ENCODE data around the gene TRIP4. TPM values are rescaled to one million over a fixed set of nuclear protein-coding genes. Genes with fewer than 3 reads are reported as not detected.
A peak's percentile ranks its signal among the peaks of the same experiment; 100 is the strongest.

TRIP4 gene
- total RNA-seq, 1 experiment from 2014 or later, result 18.3 TPM

DNA sequence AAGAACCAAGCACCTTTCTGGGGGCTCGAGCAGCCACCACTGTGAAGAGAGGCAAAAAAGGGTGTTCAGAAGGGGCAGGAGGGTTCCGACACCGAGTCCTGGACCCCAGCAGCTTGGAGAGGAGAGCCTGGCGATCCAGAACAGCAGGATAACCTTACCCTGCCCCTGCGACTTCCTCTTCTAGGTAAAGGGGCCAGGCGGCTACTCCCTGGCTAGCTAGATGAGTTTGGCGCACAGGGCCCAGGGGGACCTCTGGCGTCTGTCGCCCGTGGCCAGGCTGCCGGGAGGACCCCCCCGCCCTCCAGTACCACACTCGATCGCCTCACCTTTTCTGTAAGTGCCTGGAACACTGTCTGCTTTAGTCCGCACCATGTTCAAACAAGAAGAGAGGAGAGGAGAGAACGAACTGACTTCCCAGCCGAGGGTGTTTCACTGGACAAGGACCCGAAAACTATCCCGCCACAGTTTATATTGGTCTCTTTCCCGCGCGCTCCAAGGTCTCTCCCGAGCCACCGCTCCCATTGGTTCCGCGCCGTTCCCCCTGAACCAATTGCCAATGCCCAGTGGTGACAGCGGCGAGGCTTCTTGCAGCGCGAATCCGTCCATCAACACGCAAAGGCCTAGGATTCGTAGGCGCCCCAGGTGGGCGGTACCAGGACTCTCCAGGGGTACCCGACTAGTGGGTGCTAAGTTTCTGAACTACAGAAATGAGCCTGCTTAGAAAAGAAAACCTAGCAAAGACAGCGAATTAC is 6.5 kb upstream of the TRIP4 start, which contains the start of gene PCLAF:
PCLAF (minus strand) TSS at position 442 of the 752 bp plus-strand sequence; CDS start at position 372, 70 bp downstream.
- TSS peak; percentile 78 for BruUV-seq (replicated peaks)
- POLR2A ChIA-PET, result no interaction called here
- ATAC-seq, result peak; percentile 99

More for the DNA sequence above, 6.5 kb upstream of the TRIP4 start, which contains the start of gene PCLAF:
- Histone ChIP-seq H4K20me1 (ENCODE audit: insufficient read depth) (no peaks in the 10 kb centered on the region), H3K27ac (ENCODE audit: low read depth, low read length) (peak within 1 kb of the TSS; percentile 48), H3K4me1 (ENCODE audit: control insufficient read depth in 1 of 2, insufficient read depth in 2 of 2, low read length in 2 of 2) (peaks cover 9 to 20% of the 10 kb centered on the region in 2 experiments), H3K9me3 (ENCODE audit: control insufficient read depth in 1 of 2, insufficient read depth in 1 of 2, low read depth in 1 of 2, low read length in 2 of 2) (no peaks in the 10 kb centered on the region), H3K9ac (ENCODE audit: low read length) (peak within 1 kb of the TSS; percentile 88), H2AFZ (ENCODE audit: low read depth, low read length, poor library complexity, severe bottlenecking) (peak within 1 kb of the TSS; percentile 78), H3K36me3 (ENCODE audit: control insufficient read depth in 1 of 2, insufficient read depth in 2 of 2, low read length in 2 of 2) (peaks cover 7 to 17% of the 10 kb centered on the region in 2 experiments; a peak in 2 of 4 replicates), H3K4me3 (replicated peaks in 1 of 2; ENCODE audit: low read depth in 1 of 2, low read length in 2 of 2) (peak within 1 kb of the TSS; percentile 74 to 90), H3K9me2 (ENCODE audit: insufficient read depth) (no peaks in the 10 kb centered on the region), H3K79me2 (ENCODE audit: insufficient read depth, low read length) (peaks cover 43% of the 10 kb centered on the region), H3K4me2 (ENCODE audit: low read length) (peak within 1 kb of the TSS; percentile 88), H3K27me3 (ENCODE audit: insufficient read depth, low read length) (no peaks in the 10 kb centered on the region)
- intact Hi-C loops (cut with micrococcal nuclease), result no loop called here
- peak; percentile 89 for DNase-seq (ENCODE audit: low read depth, low spot score)
- TF ChIP-seq POLR2AphosphoS5 (IDR thresholded peaks at IDR 0.05; ENCODE audit: low read depth, low read length) (peak; percentile 70; the same call in 1 of the 2 replicates), CEBPB (IDR thresholded peaks at IDR 0.05; ENCODE audit: low read depth) (no peak), ZFX (IDR thresholded peaks at IDR 0.05) (peak; percentile 36; the same call in 1 of the 2 replicates), EZH2 (IDR thresholded peaks at IDR 0.05) (no peak), SRF (IDR thresholded peaks at IDR 0.05; ENCODE audit: low read depth) (no peak), TCF7L2 (IDR thresholded peaks at IDR 0.05; ENCODE audit: borderline replicate concordance, extremely low read depth, insufficient read depth, insufficient read length) (no peak), SIN3A (IDR thresholded peaks at IDR 0.05; ENCODE audit: low read depth) (peak; percentile 63; the same call in 1 of the 2 replicates), YY1 (IDR thresholded peaks at IDR 0.05; ENCODE audit: extremely low read depth, insufficient replicate concordance, low read depth, low read length) (no peak), ELF1 (IDR thresholded peaks at IDR 0.05; ENCODE audit: borderline replicate concordance, low read depth) (no peak), ZBTB33 (IDR thresholded peaks at IDR 0.05; ENCODE audit: extremely low read depth, insufficient replicate concordance, low read length) (no peak), EZH2phosphoT487 (IDR thresholded peaks at IDR 0.05; ENCODE audit: borderline replicate concordance) (no peak), SP1 (IDR thresholded peaks at IDR 0.05; ENCODE audit: low read depth) (peak; percentile 98), RAD21 (IDR thresholded peaks at IDR 0.05; ENCODE audit: low read depth) (no peak), POLR2A (IDR thresholded peaks at IDR 0.05; ENCODE audit: borderline replicate concordance, extremely low read depth, insufficient read depth, insufficient read length) (peak; percentile 81), CBX3 (IDR thresholded peaks at IDR 0.05; ENCODE audit: low read depth) (no peak), JUND (IDR thresholded peaks at IDR 0.05) (no peak), ZNF274 (IDR thresholded peaks at IDR 0.05; ENCODE audit: low read depth, low read length) (no peak)
- TF ChIP-seq, protein P1, sequence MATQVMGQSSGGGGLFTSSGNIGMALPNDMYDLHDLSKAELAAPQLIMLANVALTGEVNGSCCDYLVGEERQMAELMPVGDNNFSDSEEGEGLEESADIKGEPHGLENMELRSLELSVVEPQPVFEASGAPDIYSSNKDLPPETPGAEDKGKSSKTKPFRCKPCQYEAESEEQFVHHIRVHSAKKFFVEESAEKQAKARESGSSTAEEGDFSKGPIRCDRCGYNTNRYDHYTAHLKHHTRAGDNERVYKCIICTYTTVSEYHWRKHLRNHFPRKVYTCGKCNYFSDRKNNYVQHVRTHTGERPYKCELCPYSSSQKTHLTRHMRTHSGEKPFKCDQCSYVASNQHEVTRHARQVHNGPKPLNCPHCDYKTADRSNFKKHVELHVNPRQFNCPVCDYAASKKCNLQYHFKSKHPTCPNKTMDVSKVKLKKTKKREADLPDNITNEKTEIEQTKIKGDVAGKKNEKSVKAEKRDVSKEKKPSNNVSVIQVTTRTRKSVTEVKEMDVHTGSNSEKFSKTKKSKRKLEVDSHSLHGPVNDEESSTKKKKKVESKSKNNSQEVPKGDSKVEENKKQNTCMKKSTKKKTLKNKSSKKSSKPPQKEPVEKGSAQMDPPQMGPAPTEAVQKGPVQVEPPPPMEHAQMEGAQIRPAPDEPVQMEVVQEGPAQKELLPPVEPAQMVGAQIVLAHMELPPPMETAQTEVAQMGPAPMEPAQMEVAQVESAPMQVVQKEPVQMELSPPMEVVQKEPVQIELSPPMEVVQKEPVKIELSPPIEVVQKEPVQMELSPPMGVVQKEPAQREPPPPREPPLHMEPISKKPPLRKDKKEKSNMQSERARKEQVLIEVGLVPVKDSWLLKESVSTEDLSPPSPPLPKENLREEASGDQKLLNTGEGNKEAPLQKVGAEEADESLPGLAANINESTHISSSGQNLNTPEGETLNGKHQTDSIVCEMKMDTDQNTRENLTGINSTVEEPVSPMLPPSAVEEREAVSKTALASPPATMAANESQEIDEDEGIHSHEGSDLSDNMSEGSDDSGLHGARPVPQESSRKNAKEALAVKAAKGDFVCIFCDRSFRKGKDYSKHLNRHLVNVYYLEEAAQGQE (IDR thresholded peaks at IDR 0.05; ENCODE audit: low read depth), result no peak
- TF ChIP-seq, protein P2, sequence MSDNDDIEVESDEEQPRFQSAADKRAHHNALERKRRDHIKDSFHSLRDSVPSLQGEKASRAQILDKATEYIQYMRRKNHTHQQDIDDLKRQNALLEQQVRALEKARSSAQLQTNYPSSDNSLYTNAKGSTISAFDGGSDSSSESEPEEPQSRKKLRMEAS (IDR thresholded peaks at IDR 0.05), result peak; percentile 29; the same call in 1 of the 2 replicates
- TF ChIP-seq, protein P3, sequence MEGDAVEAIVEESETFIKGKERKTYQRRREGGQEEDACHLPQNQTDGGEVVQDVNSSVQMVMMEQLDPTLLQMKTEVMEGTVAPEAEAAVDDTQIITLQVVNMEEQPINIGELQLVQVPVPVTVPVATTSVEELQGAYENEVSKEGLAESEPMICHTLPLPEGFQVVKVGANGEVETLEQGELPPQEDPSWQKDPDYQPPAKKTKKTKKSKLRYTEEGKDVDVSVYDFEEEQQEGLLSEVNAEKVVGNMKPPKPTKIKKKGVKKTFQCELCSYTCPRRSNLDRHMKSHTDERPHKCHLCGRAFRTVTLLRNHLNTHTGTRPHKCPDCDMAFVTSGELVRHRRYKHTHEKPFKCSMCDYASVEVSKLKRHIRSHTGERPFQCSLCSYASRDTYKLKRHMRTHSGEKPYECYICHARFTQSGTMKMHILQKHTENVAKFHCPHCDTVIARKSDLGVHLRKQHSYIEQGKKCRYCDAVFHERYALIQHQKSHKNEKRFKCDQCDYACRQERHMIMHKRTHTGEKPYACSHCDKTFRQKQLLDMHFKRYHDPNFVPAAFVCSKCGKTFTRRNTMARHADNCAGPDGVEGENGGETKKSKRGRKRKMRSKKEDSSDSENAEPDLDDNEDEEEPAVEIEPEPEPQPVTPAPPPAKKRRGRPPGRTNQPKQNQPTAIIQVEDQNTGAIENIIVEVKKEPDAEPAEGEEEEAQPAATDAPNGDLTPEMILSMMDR (IDR thresholded peaks at IDR 0.05 in 2 of 3, conservative IDR thresholded peaks at IDR 0.05 in 1 of 3; ENCODE audit: borderline replicate concordance in 1 of 3, insufficient read depth in 1 of 3, low read depth in 2 of 3, low read length in 2 of 3), result no peak
- CTCF ChIA-PET, result no interaction called here
- RAD21 ChIA-PET (ENCODE audit: low non-redundant PET in 1 of 2, low total read pairs in 2 of 2, uncharacterized antibody in 2 of 2, unreplicated experiment in 2 of 2), result no interaction called here

Data from HCT116 (cell line).